ENCODE measurements around the gene THUMPD1.

Gene THUMPD1

DNA sequence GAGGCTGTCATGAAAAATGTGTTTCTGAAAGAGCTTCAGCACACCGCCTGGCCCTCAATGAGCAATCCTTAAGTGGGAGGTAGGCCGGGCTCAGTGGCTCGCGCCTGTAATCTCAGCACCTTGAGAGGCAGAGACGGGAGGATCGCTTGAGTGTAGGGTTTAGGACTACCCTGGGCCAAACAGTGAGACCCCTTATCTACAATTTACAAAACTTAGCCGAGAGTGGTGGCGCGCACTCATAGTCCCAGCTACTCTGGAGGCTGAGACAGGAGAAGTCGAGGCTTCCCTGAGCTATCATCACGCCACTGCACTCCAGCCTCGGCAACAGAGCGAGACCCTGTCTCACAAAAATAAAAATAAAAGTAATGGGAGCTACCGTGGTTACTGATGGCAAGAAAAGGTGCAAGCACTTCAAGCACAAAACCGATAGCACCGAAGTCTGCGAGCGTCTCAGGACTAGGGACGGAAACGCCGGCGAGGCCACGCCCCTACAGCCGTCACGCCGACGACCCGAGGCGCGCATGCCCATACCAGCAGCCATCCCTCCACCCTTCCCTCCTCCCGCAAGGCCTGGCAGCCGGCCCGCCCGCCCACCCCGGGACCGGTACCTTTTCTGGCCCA is 607 bp downstream of the THUMPD1 start:
- TF ChIP-seq, protein P1, sequence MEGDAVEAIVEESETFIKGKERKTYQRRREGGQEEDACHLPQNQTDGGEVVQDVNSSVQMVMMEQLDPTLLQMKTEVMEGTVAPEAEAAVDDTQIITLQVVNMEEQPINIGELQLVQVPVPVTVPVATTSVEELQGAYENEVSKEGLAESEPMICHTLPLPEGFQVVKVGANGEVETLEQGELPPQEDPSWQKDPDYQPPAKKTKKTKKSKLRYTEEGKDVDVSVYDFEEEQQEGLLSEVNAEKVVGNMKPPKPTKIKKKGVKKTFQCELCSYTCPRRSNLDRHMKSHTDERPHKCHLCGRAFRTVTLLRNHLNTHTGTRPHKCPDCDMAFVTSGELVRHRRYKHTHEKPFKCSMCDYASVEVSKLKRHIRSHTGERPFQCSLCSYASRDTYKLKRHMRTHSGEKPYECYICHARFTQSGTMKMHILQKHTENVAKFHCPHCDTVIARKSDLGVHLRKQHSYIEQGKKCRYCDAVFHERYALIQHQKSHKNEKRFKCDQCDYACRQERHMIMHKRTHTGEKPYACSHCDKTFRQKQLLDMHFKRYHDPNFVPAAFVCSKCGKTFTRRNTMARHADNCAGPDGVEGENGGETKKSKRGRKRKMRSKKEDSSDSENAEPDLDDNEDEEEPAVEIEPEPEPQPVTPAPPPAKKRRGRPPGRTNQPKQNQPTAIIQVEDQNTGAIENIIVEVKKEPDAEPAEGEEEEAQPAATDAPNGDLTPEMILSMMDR (IDR thresholded peaks at IDR 0.05; ENCODE audit: low read length, missing control alignments): no peak
- peak overlapping the region; percentile 99 for H3K4me3 ChIP-seq (replicated peaks; ENCODE audit: low read depth, low read length)
- peak; percentile 80 for DNase-seq (ENCODE audit: low read depth)

DNA sequence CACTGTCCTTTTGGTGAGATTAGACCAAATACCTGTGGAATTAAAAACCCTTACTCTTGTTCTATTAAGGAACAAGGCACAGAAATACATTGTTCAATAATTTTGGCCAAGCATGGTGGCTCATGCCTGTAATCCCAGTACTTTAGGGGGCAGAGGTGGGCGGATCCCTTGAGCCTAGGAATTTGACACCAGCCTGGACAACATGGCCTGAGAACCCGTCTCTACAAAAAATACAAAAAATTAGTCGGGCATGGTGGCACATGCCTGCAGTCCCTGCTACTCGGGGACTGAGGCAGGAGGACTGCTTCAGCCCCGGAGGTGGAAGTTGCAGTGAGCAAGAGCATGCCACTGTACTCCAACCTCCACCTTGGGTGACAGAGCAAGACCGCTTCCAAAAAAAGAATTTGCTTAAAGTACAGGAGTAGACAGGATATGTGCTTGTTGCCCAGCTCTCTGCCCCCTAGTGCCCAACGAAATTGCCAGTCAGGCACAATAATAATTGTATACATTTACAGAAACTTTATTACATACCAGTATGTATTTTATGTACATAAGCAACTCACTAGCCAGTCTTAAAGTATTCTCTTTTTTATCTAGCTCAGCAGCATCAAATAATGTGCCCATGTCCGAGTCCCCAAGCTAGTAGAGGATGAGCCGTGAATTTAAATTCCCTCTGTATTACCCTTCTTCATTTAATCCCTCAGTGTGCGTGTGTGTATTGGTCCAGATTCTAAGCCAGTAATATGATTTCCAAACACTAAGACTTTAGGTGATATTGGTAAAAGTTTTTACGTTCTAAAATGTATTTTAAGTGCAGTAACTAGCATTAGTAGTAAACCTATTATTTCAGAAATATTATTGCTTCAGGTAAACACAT is 1.4 kb downstream of the THUMPD1 start:
- DNase-seq (ENCODE audit: low read depth): peak; percentile 10
- TF ChIP-seq, protein P1 (IDR thresholded peaks at IDR 0.05; ENCODE audit: low read length, missing control alignments): peak; percentile 51
- H3K4me3 ChIP-seq (replicated peaks; ENCODE audit: low read depth, low read length): peak overlapping the region; percentile 99

DNA sequence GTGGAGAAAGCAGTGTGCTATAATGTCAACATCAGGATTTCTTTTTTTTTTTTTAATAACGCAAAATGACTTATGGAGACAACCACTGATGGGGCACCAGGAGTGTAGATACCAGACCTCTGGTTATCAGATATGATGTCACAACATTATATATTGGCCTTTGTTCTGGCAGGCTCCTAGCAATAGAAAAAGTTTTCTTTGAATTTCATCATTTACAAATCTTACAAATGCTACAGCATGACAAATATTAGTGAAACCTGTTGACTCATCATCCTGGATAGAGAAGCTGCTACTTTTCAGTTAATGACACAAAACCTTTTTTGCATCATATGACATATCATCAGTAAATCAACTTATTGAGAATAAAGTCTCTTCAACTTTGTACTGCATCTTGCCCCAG is 6.1 kb downstream of the THUMPD1 start:
- H3K4me3 ChIP-seq (replicated peaks; ENCODE audit: low read depth, low read length): no peak overlapping the region
- TF ChIP-seq, protein P1 (IDR thresholded peaks at IDR 0.05; ENCODE audit: low read length, missing control alignments): no peak
- peak; percentile 5 for DNase-seq (ENCODE audit: low read depth)

DNA sequence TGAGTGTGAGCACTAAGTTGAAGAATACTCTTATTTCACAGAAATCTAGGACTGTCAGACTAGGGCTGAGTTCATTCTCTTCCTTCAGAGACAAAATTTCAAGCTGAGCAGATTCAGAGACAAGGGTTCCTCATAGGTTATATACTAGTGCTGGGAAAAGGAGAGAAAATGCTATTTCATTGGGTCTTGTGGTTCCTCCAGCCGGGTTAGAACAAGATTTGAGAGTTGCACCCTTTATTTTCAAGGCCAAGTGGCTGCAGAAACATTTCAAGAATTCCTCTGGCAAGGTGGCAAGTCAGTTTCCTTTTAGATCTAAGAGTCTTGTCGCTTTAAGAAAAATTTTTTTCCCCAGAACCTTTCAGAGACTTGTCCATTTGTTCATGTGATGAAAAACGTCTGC is 6.8 kb downstream of the THUMPD1 start:
- TF ChIP-seq, protein P1 (IDR thresholded peaks at IDR 0.05; ENCODE audit: low read length, missing control alignments): no peak
- no peak for DNase-seq (ENCODE audit: low read depth)
- H3K4me3 ChIP-seq (replicated peaks; ENCODE audit: low read depth, low read length): no peak overlapping the region

DNA sequence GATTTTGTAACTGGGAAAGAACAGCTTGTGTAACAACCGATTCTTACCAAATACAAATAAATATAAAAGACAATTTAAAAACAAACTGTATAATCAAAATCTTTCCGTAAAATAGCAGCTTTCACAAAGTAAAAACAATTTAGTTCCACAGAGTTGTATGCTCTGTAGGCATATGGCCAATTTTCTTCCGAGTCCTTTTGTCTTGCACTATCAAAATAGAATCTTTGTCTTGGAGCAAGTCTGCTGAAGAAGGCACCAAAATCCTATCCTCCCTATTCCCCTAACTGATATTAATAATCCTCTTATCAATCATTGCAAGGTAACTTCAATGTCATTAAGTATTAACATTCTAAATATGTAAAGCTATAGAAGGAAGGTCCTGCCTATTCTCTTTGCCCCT is 7.6 kb downstream of the THUMPD1 start:
- no peak for DNase-seq (ENCODE audit: low read depth)
- no peak overlapping the region for H3K4me3 ChIP-seq (replicated peaks; ENCODE audit: low read depth, low read length)
- TF ChIP-seq, protein P1 (IDR thresholded peaks at IDR 0.05; ENCODE audit: low read length, missing control alignments): no peak

DNA sequence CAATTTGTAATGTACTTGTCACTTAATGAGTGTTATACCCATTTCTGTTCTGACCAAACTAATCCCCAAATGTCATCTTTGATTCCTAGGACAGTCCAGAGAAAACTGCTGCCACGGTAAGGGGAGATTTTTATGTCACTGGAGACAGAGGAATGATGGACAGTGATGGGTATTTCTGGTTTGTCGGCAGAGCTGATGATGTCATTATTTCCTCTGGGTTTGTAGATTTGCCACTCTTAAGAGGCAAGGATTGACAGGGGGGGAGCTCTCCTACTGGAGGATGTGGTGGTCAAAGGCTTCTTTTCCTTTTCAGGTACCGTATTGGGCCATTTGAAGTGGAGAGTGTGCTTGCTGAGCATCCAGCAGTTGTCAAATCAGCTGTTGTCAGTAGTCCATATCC is 12.5 kb downstream of the THUMPD1 start:
- DNase-seq (ENCODE audit: low read depth): no peak
- no peak overlapping the region for H3K4me3 ChIP-seq (replicated peaks; ENCODE audit: low read depth, low read length)
- TF ChIP-seq, protein P1 (IDR thresholded peaks at IDR 0.05; ENCODE audit: low read length, missing control alignments): no peak
